GM12872 (cell line): ENCODE measurements around the gene ACSL3.

Experiments used
- CTCF ChIP-seq: IDR thresholded peaks from 3 replicates; pipeline ENCODE4 v1.5.1; 2011; ENCODE audit warnings: low read depth, mild to moderate bottlenecking, low read length, moderate library complexity; ENCODE audit not compliant: insufficient read depth

Gene ACSL3

GRCh38 chr2:222965555-222965954, 104.7 kb downstream of the ACSL3 start:
- TF ChIP-seq CTCF = no peak

GRCh38 chr2:222968550-222969155, 107.8 kb downstream of the ACSL3 start:
- TF ChIP-seq CTCF = no peak

- TF ChIP-seq CTCF = no peak
Observed at GRCh38 chr2:222969491-222969890, 108.7 kb downstream of the ACSL3 start.

- TF ChIP-seq CTCF = no peak
Observed at GRCh38 chr2:222972420-222972819, 111.6 kb downstream of the ACSL3 start.

GRCh38 chr2:222973237-222973636, 112.4 kb downstream of the ACSL3 start:
- TF ChIP-seq CTCF = no peak

- TF ChIP-seq CTCF = no peak
Observed at GRCh38 chr2:222973733-222974132, 112.9 kb downstream of the ACSL3 start.

- TF ChIP-seq CTCF = no peak
Observed at GRCh38 chr2:222976521-222977061, 115.8 kb downstream of the ACSL3 start.
